ENCODE data around the gene PTPRR.

PTPRR gene

GRCh38 chr12:70920251-70920851, at the start of gene PTPRR:
TSS of gene PTPRR (minus strand) at chr12:70920738. CDS start at chr12:70920390, 348 bp downstream.
- DNase-seq, result no peak

- DNase-seq, result no peak
These were observed 46.7 kb upstream of the PTPRR start for GRCh38 chr12:70966996-70967790.

DNA sequence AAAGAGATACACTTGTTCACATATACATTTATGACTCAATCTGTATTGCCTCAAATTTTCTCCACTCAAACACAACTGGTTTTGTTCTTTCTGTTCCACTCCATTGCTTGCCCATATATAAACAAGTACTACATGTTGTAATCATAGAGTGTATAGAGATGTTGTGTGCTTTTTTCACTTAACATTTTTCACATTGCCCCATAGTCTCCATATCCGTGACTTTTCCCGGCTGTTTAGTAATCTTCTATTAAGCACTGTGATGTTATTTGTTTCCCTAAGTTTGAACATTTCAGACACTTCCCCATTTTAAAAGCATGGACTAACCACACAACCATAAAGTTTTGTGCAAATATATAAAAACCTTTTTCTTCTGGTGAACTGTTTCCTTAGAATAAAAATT, 45.5 kb upstream of the PTPRR start:
- DNase-seq, result no peak

GRCh38 chr12:70964867-70965510, 44.5 kb upstream of the PTPRR start:
- no peak for DNase-seq

DNA sequence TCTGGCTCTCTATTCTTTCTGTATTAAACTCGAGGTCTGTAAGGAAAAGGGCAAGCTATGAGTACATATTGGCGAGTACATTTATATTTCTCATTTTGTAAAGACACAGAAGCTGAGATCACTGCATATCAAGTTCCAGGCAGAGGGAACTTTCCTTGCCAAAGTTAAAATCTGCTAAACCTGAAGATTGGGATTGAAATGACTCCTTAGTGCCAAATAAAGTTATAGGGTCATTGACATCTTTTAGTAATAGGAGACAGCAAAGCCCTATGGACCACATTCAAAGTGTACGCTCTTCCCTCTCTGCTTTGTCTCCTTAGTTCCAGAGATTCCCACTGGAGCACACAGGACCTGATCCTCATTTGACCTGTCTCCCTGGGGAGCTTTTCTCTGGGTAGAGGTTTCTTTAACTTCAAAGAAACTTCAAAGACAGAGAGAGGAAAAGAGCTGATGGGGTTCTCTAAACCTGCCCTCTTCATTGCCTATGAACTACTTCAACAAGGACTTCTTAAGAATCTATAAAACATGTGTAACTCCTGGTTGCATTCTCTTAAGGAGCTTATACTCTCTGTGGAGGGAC, 42.6 kb upstream of the PTPRR start:
- DNase-seq, result no peak

- no peak for DNase-seq
These were observed 41.8 kb upstream of the PTPRR start for GRCh38 chr12:70962226-70962794.

DNA sequence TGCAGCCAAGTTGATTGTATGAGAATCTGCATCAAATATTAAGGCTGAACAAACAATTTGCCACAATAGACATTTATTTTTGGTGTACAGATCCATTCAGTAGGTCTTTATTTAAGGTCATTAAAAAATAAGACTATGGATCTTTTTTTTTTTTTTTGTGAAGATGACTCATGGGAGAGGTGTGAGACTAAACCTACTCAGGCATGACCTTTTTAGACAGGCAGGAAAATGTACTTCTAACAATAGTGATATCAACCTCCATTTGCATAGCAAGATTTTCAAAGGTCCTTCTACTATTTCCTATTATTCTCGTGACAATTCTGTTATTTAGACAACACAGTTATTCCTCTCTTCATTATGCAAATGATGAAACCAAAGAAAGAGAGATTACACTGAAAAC, 39.9 kb upstream of the PTPRR start:
- no peak for DNase-seq

GRCh38 chr12:70955415-70955814, 34.9 kb upstream of the PTPRR start:
- DNase-seq, result no peak

- no peak for DNase-seq
These were observed 29.9 kb upstream of the PTPRR start for GRCh38 chr12:70950451-70950850.

GRCh38 chr12:70948976-70949336, 28.4 kb upstream of the PTPRR start:
- DNase-seq, result no peak

- no peak for DNase-seq
These were observed 27.9 kb upstream of the PTPRR start for GRCh38 chr12:70948236-70948975.

DNA sequence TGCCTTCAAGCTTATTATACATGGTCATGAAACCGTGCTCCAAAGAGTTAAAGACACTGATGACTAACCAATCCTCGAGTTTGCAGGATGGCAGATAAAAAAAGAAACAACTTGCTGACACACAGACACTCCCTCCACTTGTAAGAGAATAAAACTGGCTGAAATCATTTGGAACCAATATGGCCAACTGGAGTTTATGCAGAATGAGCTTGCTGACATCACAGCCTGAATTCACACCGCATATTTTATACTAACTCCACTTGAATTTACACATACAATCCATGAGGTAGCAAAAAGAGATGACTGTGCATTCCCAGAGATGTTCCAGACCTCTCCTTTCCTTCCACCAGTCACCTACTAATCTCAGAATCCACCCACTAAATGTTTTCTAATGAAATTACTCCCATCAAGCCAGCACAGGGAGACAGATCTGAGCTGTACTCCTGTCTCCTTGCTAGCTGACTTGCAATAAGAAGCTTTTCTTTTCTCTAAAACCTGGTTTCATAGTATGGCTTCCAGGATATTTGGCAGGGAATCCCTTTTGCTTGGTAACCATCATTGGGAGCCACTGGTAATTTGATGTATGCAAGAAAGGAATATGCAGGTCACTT, 15.8 kb upstream of the PTPRR start:
- no peak for DNase-seq

DNA sequence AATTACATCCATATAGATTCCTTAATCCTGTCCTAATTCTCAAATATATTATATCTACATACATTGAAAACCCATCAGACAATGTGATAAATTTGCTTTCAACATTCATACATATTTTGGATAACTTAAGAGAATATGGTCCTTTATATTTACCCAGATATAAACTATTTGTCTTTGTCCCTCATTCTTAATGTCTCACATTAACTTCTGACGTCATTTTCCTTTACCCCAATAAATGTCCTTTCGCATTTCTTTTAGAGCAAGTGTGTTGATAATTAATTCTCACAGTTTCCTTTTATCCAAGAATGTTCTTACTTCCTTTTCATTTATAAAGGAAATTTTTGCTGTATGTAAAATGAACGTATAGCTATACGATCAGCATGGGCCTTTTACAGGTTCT, 12.6 kb upstream of the PTPRR start:
- no peak for DNase-seq

DNA sequence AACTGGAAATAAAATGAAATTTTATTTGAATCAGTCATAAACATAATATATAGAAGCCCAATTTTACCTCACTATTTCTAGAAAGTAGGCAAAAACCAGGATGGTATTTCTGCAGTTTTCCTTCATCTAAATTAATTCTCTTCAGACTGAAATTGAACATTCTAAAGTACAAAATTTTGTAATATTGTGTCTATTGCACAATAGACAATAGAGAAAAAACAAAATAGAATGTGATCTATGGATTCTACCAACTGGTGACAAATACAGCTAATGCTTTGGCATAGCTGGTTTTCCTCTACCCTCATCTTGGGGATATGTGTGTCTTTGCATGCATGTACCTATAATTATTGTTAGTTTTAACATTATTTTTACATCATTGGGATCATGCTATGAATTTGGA, 8.5 kb upstream of the PTPRR start:
- DNase-seq, result no peak

GRCh38 chr12:70928071-70928470, 7.5 kb upstream of the PTPRR start:
- DNase-seq, result no peak

- DNase-seq, result no peak
These were observed 6.8 kb upstream of the PTPRR start for GRCh38 chr12:70927356-70927755.

- no peak for DNase-seq
These were observed 5.0 kb upstream of the PTPRR start for GRCh38 chr12:70925539-70925938.

GRCh38 chr12:70920891-70921290, 353 bp upstream of the PTPRR start:
- no peak for DNase-seq

DNA sequence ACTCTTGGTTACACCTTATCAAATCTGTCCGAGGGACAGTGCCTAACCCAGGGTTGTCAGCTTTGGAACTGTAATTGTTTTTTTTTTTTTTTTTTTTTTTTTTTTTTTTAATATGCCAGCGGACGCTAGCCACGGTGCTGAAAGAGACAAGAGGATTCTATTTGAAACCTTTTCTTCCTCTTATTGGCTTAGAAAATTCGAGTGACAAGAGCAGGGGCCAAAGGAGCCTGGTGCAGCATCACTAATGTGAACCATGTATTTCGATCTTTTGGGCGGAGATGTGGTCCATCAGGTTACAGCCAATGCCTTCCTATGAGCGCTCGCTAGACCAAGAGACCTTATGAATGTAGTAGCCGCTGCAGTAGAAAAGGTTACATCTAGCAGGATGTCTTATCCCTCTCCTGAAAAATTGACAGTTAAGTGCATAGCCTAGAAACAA, 922 bp downstream of the PTPRR start:
- DNase-seq, result no peak

GRCh38 chr12:70919176-70919575, 1.4 kb downstream of the PTPRR start:
- no peak for DNase-seq

GRCh38 chr12:70918321-70918720, 2.2 kb downstream of the PTPRR start:
- DNase-seq, result no peak

DNA sequence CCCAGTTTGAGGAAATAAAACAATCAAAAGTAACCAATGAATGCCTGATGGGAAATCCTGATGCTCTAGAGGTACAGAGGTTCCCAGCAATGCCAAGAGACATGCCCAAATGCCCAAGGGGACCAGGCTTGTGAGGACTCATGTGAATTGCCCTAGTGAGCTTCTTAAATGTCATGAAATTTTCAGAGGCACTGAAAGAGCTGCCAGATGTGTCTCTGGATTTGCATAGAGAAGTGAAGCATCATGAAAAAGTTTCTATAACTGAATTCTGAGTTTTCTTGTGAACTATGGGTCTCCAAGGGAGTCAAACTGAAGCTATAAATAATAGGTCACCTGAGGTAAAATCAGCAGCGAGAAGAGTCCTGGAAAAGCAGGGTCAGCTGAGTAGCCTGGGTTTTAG, 9.9 kb downstream of the PTPRR start:
- DNase-seq, result no peak
